ENCODE measurements around the gene CRYBG1. TPM values are rescaled to one million over a fixed set of nuclear protein-coding genes. Genes with fewer than 3 reads are reported as not detected.

CRYBG1 gene
- total RNA-seq, 1 donor from 2014 or later = 3.7 TPM

GRCh38 chr6:106334646-106335448 lies 25.7 kb upstream of the CRYBG1 start:
- no peak overlapping the region for H3K4me3 ChIP-seq (ENCODE audit: low read length in 3 of 3)
- peaks cover 0 to 1% (median 0%) of the 10 kb centered on the region in 3 donors for H3K27me3 ChIP-seq (ENCODE audit: control insufficient read depth in 3 of 3, insufficient read depth in 3 of 3, low read length in 3 of 3)
- no peak overlapping the region for H3K9ac ChIP-seq (ENCODE audit: low read depth in 1 of 3, low read length in 3 of 3)
- H3K36me3 ChIP-seq (ENCODE audit: control insufficient read depth in 3 of 3, insufficient read depth in 3 of 3, low read length in 3 of 3) = no peaks in the 10 kb centered on the region
- H3K4me1 ChIP-seq (ENCODE audit: control insufficient read depth in 3 of 3, insufficient read depth in 3 of 3, low read length in 3 of 3) = no peaks in the 10 kb centered on the region
- no peak overlapping the region for H3K27ac ChIP-seq (ENCODE audit: low read depth, low read length)
- no peaks in the 10 kb centered on the region for H3K9me3 ChIP-seq (ENCODE audit: control insufficient read depth in 3 of 3, low read length in 3 of 3)

GRCh38 chr6:106339334-106340029 lies 21.0 kb upstream of the CRYBG1 start:
- no peaks in the 10 kb centered on the region for H3K36me3 ChIP-seq (ENCODE audit: control insufficient read depth in 3 of 3, insufficient read depth in 3 of 3, low read length in 3 of 3)
- H3K27ac ChIP-seq (ENCODE audit: low read depth, low read length) = no peak overlapping the region
- no peak overlapping the region for H3K4me3 ChIP-seq (ENCODE audit: low read length in 3 of 3)
- no peaks in the 10 kb centered on the region for H3K4me1 ChIP-seq (ENCODE audit: control insufficient read depth in 3 of 3, insufficient read depth in 3 of 3, low read length in 3 of 3)
- no peak overlapping the region for H3K9ac ChIP-seq (ENCODE audit: low read depth in 1 of 3, low read length in 3 of 3)
- no peaks in the 10 kb centered on the region for H3K27me3 ChIP-seq (ENCODE audit: control insufficient read depth in 3 of 3, insufficient read depth in 3 of 3, low read length in 3 of 3)
- no peaks in the 10 kb centered on the region for H3K9me3 ChIP-seq (ENCODE audit: control insufficient read depth in 3 of 3, low read length in 3 of 3)

GRCh38 chr6:106347219-106347618 lies 13.3 kb upstream of the CRYBG1 start:
- H3K4me3 ChIP-seq (ENCODE audit: low read length in 3 of 3) = no peak overlapping the region
- H3K9ac ChIP-seq (ENCODE audit: low read depth in 1 of 3, low read length in 3 of 3) = no peak overlapping the region
- H3K27ac ChIP-seq (ENCODE audit: low read depth, low read length) = no peak overlapping the region
- H3K36me3 ChIP-seq (ENCODE audit: control insufficient read depth in 3 of 3, insufficient read depth in 3 of 3, low read length in 3 of 3) = no peaks in the 10 kb centered on the region
- H3K4me1 ChIP-seq (ENCODE audit: control insufficient read depth in 3 of 3, insufficient read depth in 3 of 3, low read length in 3 of 3) = no peaks in the 10 kb centered on the region
- H3K9me3 ChIP-seq (ENCODE audit: control insufficient read depth in 3 of 3, low read length in 3 of 3) = no peaks in the 10 kb centered on the region
- peaks cover 0 to 7% (median 0%) of the 10 kb centered on the region in 3 donors for H3K27me3 ChIP-seq (ENCODE audit: control insufficient read depth in 3 of 3, insufficient read depth in 3 of 3, low read length in 3 of 3)

- Histone ChIP-seq H3K9me3 (ENCODE audit: control insufficient read depth in 3 of 3, low read length in 3 of 3) (no peaks in the 10 kb centered on the region), H3K4me1 (ENCODE audit: control insufficient read depth in 3 of 3, insufficient read depth in 3 of 3, low read length in 3 of 3) (peaks cover 0 to 9% (median 6%) of the 10 kb centered on the region in 3 donors), H3K36me3 (ENCODE audit: control insufficient read depth in 3 of 3, insufficient read depth in 3 of 3, low read length in 3 of 3) (no peaks in the 10 kb centered on the region), H3K27me3 (ENCODE audit: control insufficient read depth in 3 of 3, insufficient read depth in 3 of 3, low read length in 3 of 3) (peaks cover 28 to 33% (median 31%) of the 10 kb centered on the region in 3 donors), H3K9ac (ENCODE audit: low read depth in 1 of 3, low read length in 3 of 3) (no peak overlapping the region), H3K4me3 (ENCODE audit: low read length in 3 of 3) (no peak overlapping the region), H3K27ac (ENCODE audit: low read depth, low read length) (no peak overlapping the region)
Observed at GRCh38 chr6:106356378-106356777, 4.1 kb upstream of the CRYBG1 start.

GRCh38 chr6:106359959-106360409 lies 533 bp upstream of the CRYBG1 start:
- Histone ChIP-seq H3K27me3 (ENCODE audit: control insufficient read depth in 3 of 3, insufficient read depth in 3 of 3, low read length in 3 of 3) (peaks cover 27 to 39% (median 34%) of the 10 kb centered on the region in 3 donors), H3K9me3 (ENCODE audit: control insufficient read depth in 3 of 3, low read length in 3 of 3) (no peaks in the 10 kb centered on the region), H3K27ac (ENCODE audit: low read depth, low read length) (no peak overlapping the region), H3K9ac (ENCODE audit: low read depth in 1 of 3, low read length in 3 of 3) (no peak overlapping the region), H3K4me1 (ENCODE audit: control insufficient read depth in 3 of 3, insufficient read depth in 3 of 3, low read length in 3 of 3) (peaks cover 0 to 9% (median 6%) of the 10 kb centered on the region in 3 donors), H3K36me3 (ENCODE audit: control insufficient read depth in 3 of 3, insufficient read depth in 3 of 3, low read length in 3 of 3) (no peaks in the 10 kb centered on the region), H3K4me3 (ENCODE audit: low read length in 3 of 3) (peak overlapping the region in 1 of 3 donors; percentile 57)

GRCh38 chr6:106360989-106361430 lies 493 bp downstream of the CRYBG1 start:
- peaks cover 0 to 9% (median 6%) of the 10 kb centered on the region in 3 donors for H3K4me1 ChIP-seq (ENCODE audit: control insufficient read depth in 3 of 3, insufficient read depth in 3 of 3, low read length in 3 of 3)

GRCh38 chr6:106363401-106364138 lies 3.1 kb downstream of the CRYBG1 start:
- H3K4me1 ChIP-seq (ENCODE audit: control insufficient read depth in 3 of 3, insufficient read depth in 3 of 3, low read length in 3 of 3) = peaks cover 0 to 9% (median 6%) of the 10 kb centered on the region in 3 donors
- no peak overlapping the region for H3K9ac ChIP-seq (ENCODE audit: low read depth in 1 of 3, low read length in 3 of 3)
- H3K9me3 ChIP-seq (ENCODE audit: control insufficient read depth in 3 of 3, low read length in 3 of 3) = no peaks in the 10 kb centered on the region
- no peak overlapping the region for H3K27ac ChIP-seq (ENCODE audit: low read depth, low read length)
- no peak overlapping the region for H3K4me3 ChIP-seq (ENCODE audit: low read length in 3 of 3)
- H3K36me3 ChIP-seq (ENCODE audit: control insufficient read depth in 3 of 3, insufficient read depth in 3 of 3, low read length in 3 of 3) = no peaks in the 10 kb centered on the region
- peaks cover 20 to 28% (median 27%) of the 10 kb centered on the region in 3 donors for H3K27me3 ChIP-seq (ENCODE audit: control insufficient read depth in 3 of 3, insufficient read depth in 3 of 3, low read length in 3 of 3)

More at GRCh38 chr6:106360989-106361430, 493 bp downstream of the CRYBG1 start:
- Histone ChIP-seq H3K36me3 (ENCODE audit: control insufficient read depth in 3 of 3, insufficient read depth in 3 of 3, low read length in 3 of 3) (no peaks in the 10 kb centered on the region), H3K4me3 (ENCODE audit: low read length in 3 of 3) (peak overlapping the region; percentile 43 to 64 (median 57)), H3K27ac (ENCODE audit: low read depth, low read length) (no peak overlapping the region), H3K9me3 (ENCODE audit: control insufficient read depth in 3 of 3, low read length in 3 of 3) (no peaks in the 10 kb centered on the region), H3K27me3 (ENCODE audit: control insufficient read depth in 3 of 3, insufficient read depth in 3 of 3, low read length in 3 of 3) (peaks cover 27 to 39% (median 34%) of the 10 kb centered on the region in 3 donors), H3K9ac (ENCODE audit: low read depth in 1 of 3, low read length in 3 of 3) (peak overlapping the region in 1 of 3 donors; percentile 7)

- peaks cover 0 to 5% (median 0%) of the 10 kb centered on the region in 3 donors for H3K4me1 ChIP-seq (ENCODE audit: control insufficient read depth in 3 of 3, insufficient read depth in 3 of 3, low read length in 3 of 3)
- no peak overlapping the region for H3K9ac ChIP-seq (ENCODE audit: low read depth in 1 of 3, low read length in 3 of 3)
- H3K4me3 ChIP-seq (ENCODE audit: low read length in 3 of 3) = no peak overlapping the region
- H3K27ac ChIP-seq (ENCODE audit: low read depth, low read length) = no peak overlapping the region
- no peaks in the 10 kb centered on the region for H3K9me3 ChIP-seq (ENCODE audit: control insufficient read depth in 3 of 3, low read length in 3 of 3)
- no peaks in the 10 kb centered on the region for H3K36me3 ChIP-seq (ENCODE audit: control insufficient read depth in 3 of 3, insufficient read depth in 3 of 3, low read length in 3 of 3)
- H3K27me3 ChIP-seq (ENCODE audit: control insufficient read depth in 3 of 3, insufficient read depth in 3 of 3, low read length in 3 of 3) = no peaks in the 10 kb centered on the region
Observed at GRCh38 chr6:106369739-106370138, 9.2 kb downstream of the CRYBG1 start.

GRCh38 chr6:106370639-106371038 lies 10.1 kb downstream of the CRYBG1 start:
- H3K9ac ChIP-seq (ENCODE audit: low read depth in 1 of 3, low read length in 3 of 3) = no peak overlapping the region
- no peak overlapping the region for H3K4me3 ChIP-seq (ENCODE audit: low read length in 3 of 3)
- no peaks in the 10 kb centered on the region for H3K27me3 ChIP-seq (ENCODE audit: control insufficient read depth in 3 of 3, insufficient read depth in 3 of 3, low read length in 3 of 3)
- no peaks in the 10 kb centered on the region for H3K36me3 ChIP-seq (ENCODE audit: control insufficient read depth in 3 of 3, insufficient read depth in 3 of 3, low read length in 3 of 3)
- peaks cover 0 to 5% (median 0%) of the 10 kb centered on the region in 3 donors for H3K4me1 ChIP-seq (ENCODE audit: control insufficient read depth in 3 of 3, insufficient read depth in 3 of 3, low read length in 3 of 3)
- no peaks in the 10 kb centered on the region for H3K9me3 ChIP-seq (ENCODE audit: control insufficient read depth in 3 of 3, low read length in 3 of 3)
- H3K27ac ChIP-seq (ENCODE audit: low read depth, low read length) = no peak overlapping the region
